Esophagus squamous epithelium (tissue), 5 donors: Measurements from ENCODE around the gene SLC27A2. TPM values are rescaled to one million over a fixed set of nuclear protein-coding genes. Genes with fewer than 3 reads are reported as not detected.

Experiments used
- DNase-seq: peaks from one replicate; lab custom pipeline; 2025; lab: John Stamatoyannopoulos, UW
- H3K27ac ChIP-seq, 4 donors: fragments of 200-600 bp; sonication (generic); one replicate each; pipeline ENCODE4 v1.5.1; 2016 to 2019; ENCODE audit warnings: mild to moderate bottlenecking in 1 of 4
- H3K27me3 ChIP-seq, 4 donors: fragments of 200-600 bp; sonication (generic); 1 replicate in 3 of 4; 2 replicates in 1 of 4; pipeline versions ENCODE4 v1.5.1 to v1.6.0; 2017 to 2021; ENCODE audit warnings: antibody characterized with exemption in 1 of 4
- H3K36me3 ChIP-seq, 3 donors: fragments of 200-600 bp; sonication (generic); one replicate each; pipeline ENCODE4 v1.5.1; 2016 to 2019
- H3K4me1 ChIP-seq, 3 donors: fragments of 200-600 bp; sonication (generic); one replicate each; pipeline ENCODE4 v1.5.1; 2017 to 2019
- H3K4me3 ChIP-seq, 4 donors: fragments of 200-600 bp; sonication (generic); 1 replicate in 3 of 4; 2 replicates in 1 of 4; pipeline ENCODE4 v1.5.1; 2016 to 2019; ENCODE audit warnings: mild to moderate bottlenecking in 2 of 4, moderate library complexity in 1 of 4
- H3K9me3 ChIP-seq, 3 donors: fragments of 200-600 bp; sonication (generic); one replicate each; pipeline ENCODE4 v1.5.1; 2016 to 2019
- CTCF ChIP-seq, 6 experiments: fragments of 450-650 bp in 4 of 6; fragments of 200-600 bp in 2 of 6; sonication (generic) in 2 of 6; IDR thresholded peaks; one replicate each; pipeline ENCODE4 v1.5.1; 2016 to 2019; ENCODE audit warnings: antibody characterized with exemption in 6 of 6, mild to moderate bottlenecking in 4 of 6, moderate library complexity in 4 of 6
- POLR2A ChIP-seq, 4 donors: fragments of 450-650 bp; IDR thresholded peaks; one replicate each; pipeline ENCODE4 v1.6.1; 2017; ENCODE audit warnings: antibody characterized with exemption in 4 of 4, mild to moderate bottlenecking in 4 of 4, moderate library complexity in 3 of 4
- WGBS, 2 donors: methylation state at CpG; one replicate each; pipeline ENCODE4 v1.1.5; 2018; 5-methylcytosine and 5-hydroxymethylcytosine counted together
- intact Hi-C: fragments of 100-400 bp; cut with DNase I; formaldehyde crosslinking; loops from one replicate; pipeline ENCODE4 v1.15.0; 2022
- total RNA-seq, 4 donors: library from RNA; depleted of rRNA; stranded (reverse); fragments of >200 nt; gene quantifications; one replicate each; pipeline ENCODE4 v1.1.0, GENCODE V29; 2016
- donor health status: DM: yes; HTN: yes; CAD: no.

SLC27A2 gene
- total RNA-seq, 4 donors from 2014 or later = 2.2 to 9.4 (median 3.8) TPM

- no peaks in the 10 kb centered on the region for H3K27me3 ChIP-seq
- no peak for TF ChIP-seq CTCF (IDR thresholded peaks at IDR 0.05)
- TF ChIP-seq POLR2A (IDR thresholded peaks at IDR 0.05) = no peak
- H3K4me1 ChIP-seq = no peaks in the 10 kb centered on the region
- no peaks in the 10 kb centered on the region for H3K36me3 ChIP-seq
- 58% methylated on average over 1 of the region's 1 CpG for WGBS, 2 donors
- intact Hi-C loops = no loop called here
- H3K27ac ChIP-seq = no peak overlapping the region
- H3K9me3 ChIP-seq = no peaks in the 10 kb centered on the region
- H3K4me3 ChIP-seq = no peak overlapping the region
- DNase-seq = no peak
These were observed 36.7 kb downstream of the SLC27A2 start for GRCh38 chr15:50218691-50219090.

- no peaks in the 10 kb centered on the region for H3K4me1 ChIP-seq
- H3K36me3 ChIP-seq = no peaks in the 10 kb centered on the region
- H3K9me3 ChIP-seq = no peaks in the 10 kb centered on the region
- TF ChIP-seq POLR2A (IDR thresholded peaks at IDR 0.05) (no peak), CTCF (IDR thresholded peaks at IDR 0.05) (no peak)
- DNase-seq = no peak
- 80 to 93% methylated on average over 2 of the region's 2 CpGs for WGBS, 2 donors
- intact Hi-C loops = no loop called here
- no peak overlapping the region for H3K27ac ChIP-seq
- H3K4me3 ChIP-seq = no peak overlapping the region
- no peaks in the 10 kb centered on the region for H3K27me3 ChIP-seq
These were observed 37.8 kb downstream of the SLC27A2 start for GRCh38 chr15:50219820-50220219.

GRCh38 chr15:50222181-50222580 is 40.2 kb downstream of the SLC27A2 start:
- intact Hi-C loops = no loop called here
- Histone ChIP-seq H3K27me3 (no peaks in the 10 kb centered on the region), H3K36me3 (no peaks in the 10 kb centered on the region), H3K4me1 (no peaks in the 10 kb centered on the region), H3K4me3 (no peak overlapping the region), H3K27ac (no peak overlapping the region), H3K9me3 (no peaks in the 10 kb centered on the region)
- WGBS, 2 donors = 74 to 89% methylated on average over 2 of the region's 2 CpGs
- TF ChIP-seq POLR2A (IDR thresholded peaks at IDR 0.05) (no peak), CTCF (IDR thresholded peaks at IDR 0.05) (no peak)
- DNase-seq = no peak

GRCh38 chr15:50224606-50225005 is 42.6 kb downstream of the SLC27A2 start:
- H3K4me3 ChIP-seq = no peak overlapping the region
- H3K9me3 ChIP-seq = no peaks in the 10 kb centered on the region
- no peaks in the 10 kb centered on the region for H3K27me3 ChIP-seq
- 77 to 84% methylated on average over 5 of the region's 5 CpGs for WGBS, 2 donors
- no peak overlapping the region for H3K27ac ChIP-seq
- no peak for TF ChIP-seq CTCF (IDR thresholded peaks at IDR 0.05)
- TF ChIP-seq POLR2A (IDR thresholded peaks at IDR 0.05) = no peak
- DNase-seq = no peak
- intact Hi-C loops = no loop called here
- no peaks in the 10 kb centered on the region for H3K4me1 ChIP-seq
- H3K36me3 ChIP-seq = no peaks in the 10 kb centered on the region

GRCh38 chr15:50225057-50225456 is 43.1 kb downstream of the SLC27A2 start:
- Histone ChIP-seq H3K4me3 (no peak overlapping the region), H3K36me3 (no peaks in the 10 kb centered on the region), H3K27ac (no peak overlapping the region), H3K4me1 (no peaks in the 10 kb centered on the region), H3K9me3 (no peaks in the 10 kb centered on the region), H3K27me3 (no peaks in the 10 kb centered on the region)
- intact Hi-C loops = no loop called here
- DNase-seq = no peak
- TF ChIP-seq CTCF (IDR thresholded peaks at IDR 0.05) = no peak
- WGBS, 2 donors = 83 to 88% methylated on average over 1 of the region's 1 CpG
